Breast epithelium (tissue), 4 donors: Measurements from ENCODE around the gene ATXN1L. TPM values are rescaled to one million over a fixed set of nuclear protein-coding genes. Genes with fewer than 3 reads are reported as not detected.

Source experiments
- DNase-seq, 2 donors: peaks; one replicate each; pipeline ENCODE4 v3.0.0-alpha.2; 2019; ENCODE audit warnings: low spot score in 2 of 2
- H3K27ac ChIP-seq, 2 donors: fragments of 200-600 bp; sonication (generic) in 1 of 2; one replicate each; pipeline ENCODE4 v1.5.1; 2016 to 2019; ENCODE audit warnings: mild to moderate bottlenecking in 1 of 2
- H3K27me3 ChIP-seq, 2 donors: fragments of 200-600 bp; sonication (generic) in 1 of 2; one replicate each; pipeline versions ENCODE4 v1.5.1 to v1.6.0; 2017 to 2019; ENCODE audit warnings: control low read depth in 1 of 2, mild to moderate bottlenecking in 1 of 2
- H3K36me3 ChIP-seq: fragments of 200-600 bp; one replicate; pipeline ENCODE4 v1.5.1; 2019
- H3K4me1 ChIP-seq, 2 donors: fragments of 200-600 bp; sonication (generic); one replicate each; pipeline ENCODE4 v1.5.1; 2016 to 2019; ENCODE audit warnings: control low read depth in 1 of 2
- H3K4me3 ChIP-seq, 3 donors: fragments of 200-600 bp; sonication (generic); 1 replicate in 2 of 3; 2 replicates in 1 of 3; pipeline ENCODE4 v1.5.1; 2016 to 2019; ENCODE audit warnings: mild to moderate bottlenecking in 3 of 3, moderate library complexity in 2 of 3
- H3K9me3 ChIP-seq, 2 donors: fragments of 200-600 bp; sonication (generic) in 1 of 2; one replicate each; pipeline ENCODE4 v1.5.1; 2016 to 2019; ENCODE audit warnings: control low read depth in 1 of 2
- CTCF ChIP-seq, 3 donors: fragments of 450-650 bp; IDR thresholded peaks; one replicate each; pipeline ENCODE4 v1.5.1; 2016 to 2017; ENCODE audit warnings: antibody characterized with exemption in 3 of 3, mild to moderate bottlenecking in 3 of 3, moderate library complexity in 3 of 3
- POLR2A ChIP-seq: fragments of 450-650 bp; IDR thresholded peaks from one replicate; pipeline ENCODE4 v1.6.1; 2016; ENCODE audit warnings: antibody characterized with exemption, mild to moderate bottlenecking, moderate library complexity
- POLR2AphosphoS5 ChIP-seq, 3 donors: sonication (generic); formaldehyde crosslinking; IDR thresholded peaks; one replicate each; pipeline ENCODE4 v1.6.1; 2017; ENCODE audit warnings: antibody characterized with exemption in 3 of 3
- intact Hi-C: fragments of 100-400 bp; cut with DNase I; formaldehyde crosslinking; loops from one replicate; pipeline ENCODE4 v1.15.1; 2023; ENCODE audit warnings: low total_unique reads
- total RNA-seq, 3 donors: library from RNA; depleted of rRNA; stranded (reverse); fragments of >200 nt; gene quantifications; one replicate each; pipeline ENCODE4 v1.1.0, GENCODE V29; 2016

The ATXN1L gene
- 10 to 100 TPM; 19.3 to 41.1 (median 28.0) TPM for total RNA-seq

DNA sequence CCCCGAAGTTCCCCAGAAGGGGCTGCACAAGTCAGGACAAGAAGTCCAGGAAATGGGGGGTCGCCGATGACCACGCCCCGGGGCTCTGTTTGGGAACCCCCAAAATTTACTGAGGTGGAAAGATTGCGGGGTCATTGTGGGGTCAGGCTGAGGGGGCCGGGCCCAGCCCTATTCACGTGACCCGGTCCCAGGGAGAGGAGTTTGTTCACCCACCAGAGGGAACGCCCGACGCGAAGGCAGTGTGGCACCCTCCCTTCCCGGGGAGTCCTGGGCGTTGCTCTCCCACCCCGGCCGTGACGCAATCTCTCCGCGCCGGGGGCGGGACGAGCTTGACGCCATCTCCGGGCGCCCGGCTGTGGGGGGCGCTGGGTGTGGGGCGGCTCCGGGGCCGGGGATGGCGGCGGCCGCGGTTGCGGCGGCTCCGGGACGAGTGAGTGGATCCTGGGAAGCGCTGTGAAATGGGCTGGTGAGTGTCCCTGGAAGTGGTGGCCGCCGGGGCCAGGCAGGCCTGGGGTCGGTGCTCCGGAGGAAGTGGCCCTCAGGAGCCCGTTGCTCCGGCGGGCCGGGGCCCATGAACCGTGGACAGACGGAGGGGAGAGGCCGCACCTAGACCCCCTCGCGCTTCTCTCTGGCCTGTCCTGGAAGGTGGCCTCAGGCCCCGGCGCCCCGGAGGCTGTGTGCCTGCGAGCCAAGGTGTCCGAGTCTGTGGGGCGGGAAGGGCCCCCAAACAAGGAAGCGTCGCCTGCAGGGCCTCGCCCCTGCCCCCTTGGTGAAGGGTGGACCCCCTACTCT lies at the start of gene ATXN1L:
ATXN1L (plus strand) TSS at position 338 of the 792 bp plus-strand sequence. CDS start 3,765 bp downstream, outside the sequence.
- H3K27ac ChIP-seq, result peak within 1 kb of the TSS; percentile 94 to 96
- intact Hi-C loops, result no loop called here
- DNase-seq, result peak; percentile 86 to 92
- TF ChIP-seq CTCF (IDR thresholded peaks at IDR 0.05), result peak in 1 of 3 donors; percentile 18
- TF ChIP-seq POLR2AphosphoS5 (IDR thresholded peaks at IDR 0.05), result peak; percentile 93 to 97 (median 94)
- peak; percentile 84 for TF ChIP-seq POLR2A
- no peaks in the 10 kb centered on the region for H3K4me1 ChIP-seq
- no peaks in the 10 kb centered on the region for H3K27me3 ChIP-seq
- H3K4me3 ChIP-seq, result peak within 1 kb of the TSS; percentile 91 to 100 (median 100)
- peaks cover 6% of the 10 kb centered on the region for H3K36me3 ChIP-seq
- no peaks in the 10 kb centered on the region for H3K9me3 ChIP-seq

DNA sequence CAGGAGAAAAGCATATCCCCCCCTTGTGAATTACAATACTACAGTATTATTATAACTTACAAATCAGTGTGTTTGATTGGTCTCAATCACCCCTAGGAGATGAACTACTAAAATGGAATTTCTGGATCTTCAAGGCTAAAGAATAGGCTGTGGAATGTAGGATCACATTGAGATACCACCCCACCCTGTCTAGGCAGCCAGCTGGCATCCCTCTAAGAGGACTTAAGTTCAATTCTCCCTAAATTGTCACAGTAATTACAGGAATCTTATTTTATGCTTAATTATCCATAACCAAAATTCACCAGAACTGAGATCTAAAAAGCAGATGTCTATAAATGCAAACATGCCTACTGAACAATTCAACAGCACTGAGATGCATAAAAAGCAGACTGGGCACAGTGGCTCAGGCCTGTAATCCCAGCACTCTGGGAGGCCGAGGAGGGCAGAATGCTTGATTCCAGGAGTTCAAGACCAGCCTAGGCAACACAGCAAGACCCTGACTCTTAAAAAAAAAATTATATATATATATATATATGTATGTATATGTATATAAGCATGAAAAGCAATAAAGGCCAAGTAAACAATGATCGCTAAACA lies 49.2 kb upstream of the ATXN1L start:
- DNase-seq, result no peak
- intact Hi-C loops, result no loop called here
- Histone ChIP-seq H3K4me3 (no peak overlapping the region), H3K27me3 (no peaks in the 10 kb centered on the region), H3K9me3 (no peaks in the 10 kb centered on the region), H3K4me1 (no peaks in the 10 kb centered on the region), H3K36me3 (no peaks in the 10 kb centered on the region), H3K27ac (no peak overlapping the region)
- TF ChIP-seq CTCF (IDR thresholded peaks at IDR 0.05) (no peak), POLR2A (no peak), POLR2AphosphoS5 (IDR thresholded peaks at IDR 0.05) (no peak)

GRCh38 chr16:71803305-71803690 lies 42.5 kb upstream of the ATXN1L start:
- no peaks in the 10 kb centered on the region for H3K36me3 ChIP-seq
- no peaks in the 10 kb centered on the region for H3K27me3 ChIP-seq
- H3K4me3 ChIP-seq, result no peak overlapping the region
- H3K4me1 ChIP-seq, result peaks cover 4 to 5% of the 10 kb centered on the region in 2 donors
- TF ChIP-seq POLR2A, result no peak
- no peak for TF ChIP-seq POLR2AphosphoS5 (IDR thresholded peaks at IDR 0.05)
- TF ChIP-seq CTCF (IDR thresholded peaks at IDR 0.05), result no peak
- H3K27ac ChIP-seq, result no peak overlapping the region
- DNase-seq, result no peak
- no peaks in the 10 kb centered on the region for H3K9me3 ChIP-seq
- intact Hi-C loops, result no loop called here

GRCh38 chr16:71807905-71808592 lies 37.7 kb upstream of the ATXN1L start:
- Histone ChIP-seq H3K4me1 (peaks cover 4 to 5% of the 10 kb centered on the region in 2 donors), H3K27ac (peak overlapping the region; percentile 98 to 99), H3K4me3 (peak overlapping the region; percentile 72 to 98 (median 91)), H3K27me3 (no peaks in the 10 kb centered on the region), H3K36me3 (no peaks in the 10 kb centered on the region), H3K9me3 (no peaks in the 10 kb centered on the region)
- TF ChIP-seq POLR2AphosphoS5 (IDR thresholded peaks at IDR 0.05) (no peak), CTCF (IDR thresholded peaks at IDR 0.05) (no peak), POLR2A (no peak)
- peak in 1 of 2 donors; percentile 35 for DNase-seq
- intact Hi-C loops, result loop anchor here (5.0 kb wide), 1 partner anchor 79 kb away; no protein-coding TSS in a partner anchor
